Breast epithelium (tissue), 3 donors: ENCODE data around the gene PRPF39.

Source experiments
- POLR2AphosphoS5 ChIP-seq, 3 donors: sonication (generic); formaldehyde crosslinking; IDR thresholded peaks; one replicate each; pipeline ENCODE4 v1.6.1; 2017; ENCODE audit warnings: antibody characterized with exemption in 3 of 3
- TF ChIP-seq, protein P1 (sequence below), 3 donors: fragments of 450-650 bp; IDR thresholded peaks; one replicate each; pipeline ENCODE4 v1.5.1; 2016 to 2017; ENCODE audit warnings: antibody characterized with exemption in 3 of 3, mild to moderate bottlenecking in 3 of 3, moderate library complexity in 3 of 3

DNA sequence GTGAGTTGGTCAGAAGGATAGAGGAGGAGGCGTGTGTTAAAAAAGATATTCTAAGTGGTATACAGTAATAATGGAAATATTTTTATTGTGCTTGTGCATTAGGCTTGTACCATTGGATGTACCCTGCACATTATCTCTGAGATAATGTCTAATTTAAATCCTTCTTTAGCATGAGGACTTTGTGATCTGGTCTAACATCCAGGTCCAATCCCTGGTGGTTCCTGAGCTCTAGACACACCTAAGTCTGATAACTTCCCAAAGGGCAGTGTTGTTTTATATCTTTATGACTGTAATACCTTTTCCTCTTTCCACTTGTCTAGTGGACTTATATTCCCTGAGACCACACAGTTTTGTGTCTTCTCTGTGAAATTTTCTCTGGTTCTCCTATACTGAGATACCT lies 20.6 kb downstream of the PRPF39 start:
- TF ChIP-seq POLR2AphosphoS5 (IDR thresholded peaks at IDR 0.05), result no peak
- TF ChIP-seq, protein P1, sequence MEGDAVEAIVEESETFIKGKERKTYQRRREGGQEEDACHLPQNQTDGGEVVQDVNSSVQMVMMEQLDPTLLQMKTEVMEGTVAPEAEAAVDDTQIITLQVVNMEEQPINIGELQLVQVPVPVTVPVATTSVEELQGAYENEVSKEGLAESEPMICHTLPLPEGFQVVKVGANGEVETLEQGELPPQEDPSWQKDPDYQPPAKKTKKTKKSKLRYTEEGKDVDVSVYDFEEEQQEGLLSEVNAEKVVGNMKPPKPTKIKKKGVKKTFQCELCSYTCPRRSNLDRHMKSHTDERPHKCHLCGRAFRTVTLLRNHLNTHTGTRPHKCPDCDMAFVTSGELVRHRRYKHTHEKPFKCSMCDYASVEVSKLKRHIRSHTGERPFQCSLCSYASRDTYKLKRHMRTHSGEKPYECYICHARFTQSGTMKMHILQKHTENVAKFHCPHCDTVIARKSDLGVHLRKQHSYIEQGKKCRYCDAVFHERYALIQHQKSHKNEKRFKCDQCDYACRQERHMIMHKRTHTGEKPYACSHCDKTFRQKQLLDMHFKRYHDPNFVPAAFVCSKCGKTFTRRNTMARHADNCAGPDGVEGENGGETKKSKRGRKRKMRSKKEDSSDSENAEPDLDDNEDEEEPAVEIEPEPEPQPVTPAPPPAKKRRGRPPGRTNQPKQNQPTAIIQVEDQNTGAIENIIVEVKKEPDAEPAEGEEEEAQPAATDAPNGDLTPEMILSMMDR (IDR thresholded peaks at IDR 0.05), result no peak
